GM12864 (cell line): Measurements from ENCODE around the gene CDKN2B.

Experiments used
- DNase-seq: peaks from one replicate; pipeline ENCODE4 v3.0.0-alpha.2; 2011; ENCODE audit warnings: low read depth
- H3K4me3 ChIP-seq: 2 replicates; pipeline ENCODE4 v1.5.1; 2011; ENCODE audit warnings: mild to moderate bottlenecking, low read depth, low read length, control low read depth
- TF ChIP-seq, protein P1 (sequence below): IDR thresholded peaks from 2 replicates; pipeline ENCODE4 v1.5.1; 2011; ENCODE audit warnings: low read depth, mild to moderate bottlenecking, moderate library complexity, low read length, control low read depth, inconsistent platforms; ENCODE audit errors: missing control alignments

Gene CDKN2B

DNA sequence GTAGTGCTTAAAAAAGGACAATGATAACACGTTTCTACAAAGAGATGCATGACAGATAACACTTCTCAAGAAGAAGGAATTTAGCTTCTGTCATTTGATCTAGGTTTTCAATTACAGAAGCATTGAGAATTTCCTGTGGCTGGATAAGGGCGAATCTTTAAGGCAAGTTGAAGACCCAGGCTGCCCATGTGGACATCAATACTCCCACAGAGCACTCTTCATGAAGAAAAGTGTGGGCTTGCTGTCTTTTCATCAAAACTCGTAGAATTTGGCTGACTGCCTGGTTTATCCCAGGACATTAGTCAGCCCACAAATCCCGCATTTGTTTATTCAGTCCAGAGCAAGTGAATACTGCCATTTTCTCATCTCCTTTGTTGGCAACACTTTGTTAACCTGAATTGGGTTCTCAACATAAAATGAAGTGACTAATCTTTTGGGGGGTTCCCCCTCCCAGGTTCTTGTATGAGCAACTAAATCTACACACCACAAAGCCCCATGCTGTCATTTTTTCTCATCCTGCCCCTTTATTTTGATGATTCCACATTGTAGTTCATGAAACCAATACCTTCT lies 43.4 kb upstream of the CDKN2B start:
- no peak for DNase-seq
- H3K4me3 ChIP-seq: no peak overlapping the region
- TF ChIP-seq, protein P1, sequence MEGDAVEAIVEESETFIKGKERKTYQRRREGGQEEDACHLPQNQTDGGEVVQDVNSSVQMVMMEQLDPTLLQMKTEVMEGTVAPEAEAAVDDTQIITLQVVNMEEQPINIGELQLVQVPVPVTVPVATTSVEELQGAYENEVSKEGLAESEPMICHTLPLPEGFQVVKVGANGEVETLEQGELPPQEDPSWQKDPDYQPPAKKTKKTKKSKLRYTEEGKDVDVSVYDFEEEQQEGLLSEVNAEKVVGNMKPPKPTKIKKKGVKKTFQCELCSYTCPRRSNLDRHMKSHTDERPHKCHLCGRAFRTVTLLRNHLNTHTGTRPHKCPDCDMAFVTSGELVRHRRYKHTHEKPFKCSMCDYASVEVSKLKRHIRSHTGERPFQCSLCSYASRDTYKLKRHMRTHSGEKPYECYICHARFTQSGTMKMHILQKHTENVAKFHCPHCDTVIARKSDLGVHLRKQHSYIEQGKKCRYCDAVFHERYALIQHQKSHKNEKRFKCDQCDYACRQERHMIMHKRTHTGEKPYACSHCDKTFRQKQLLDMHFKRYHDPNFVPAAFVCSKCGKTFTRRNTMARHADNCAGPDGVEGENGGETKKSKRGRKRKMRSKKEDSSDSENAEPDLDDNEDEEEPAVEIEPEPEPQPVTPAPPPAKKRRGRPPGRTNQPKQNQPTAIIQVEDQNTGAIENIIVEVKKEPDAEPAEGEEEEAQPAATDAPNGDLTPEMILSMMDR: no peak

DNA sequence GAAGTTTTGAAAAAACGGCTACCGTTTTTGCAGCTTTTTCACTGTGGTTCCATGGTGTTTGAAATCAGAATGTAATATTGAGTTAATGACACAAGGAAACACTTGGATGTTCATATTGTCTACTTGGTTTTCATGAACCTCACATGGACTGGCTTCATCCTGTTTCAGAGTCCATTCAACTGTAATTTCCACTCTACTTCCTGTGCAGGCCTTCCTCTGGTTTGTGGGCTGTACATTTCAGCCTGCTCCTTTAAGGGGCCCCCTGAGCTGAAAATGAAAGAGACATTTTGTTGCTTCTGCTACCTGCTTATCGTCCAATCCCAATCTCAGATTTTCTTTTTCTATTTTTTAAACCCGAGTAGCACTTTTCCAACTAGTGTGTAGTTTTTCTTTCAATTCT lies 41.8 kb upstream of the CDKN2B start:
- no peak overlapping the region for H3K4me3 ChIP-seq
- no peak for DNase-seq
- TF ChIP-seq, protein P1: no peak

DNA sequence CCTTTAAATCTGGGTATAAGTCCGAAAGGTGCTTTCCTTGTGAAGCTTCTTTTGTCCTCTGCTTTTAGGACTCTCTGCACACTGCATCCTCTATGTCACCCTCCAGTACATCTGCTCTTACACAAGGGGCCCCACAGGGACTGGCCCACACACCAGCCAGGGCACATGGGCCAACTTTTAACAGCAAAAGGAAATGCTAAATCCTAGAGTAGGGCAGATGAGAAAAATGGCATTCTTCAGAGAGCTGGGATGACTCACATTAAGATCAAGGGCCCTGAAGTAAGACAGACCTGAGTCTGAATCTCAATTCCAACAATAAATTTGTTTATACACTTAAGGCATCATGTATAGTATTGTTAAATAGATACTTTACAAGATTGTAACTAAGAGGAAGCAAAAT lies 40.3 kb upstream of the CDKN2B start:
- DNase-seq: no peak
- TF ChIP-seq, protein P1: no peak
- no peak overlapping the region for H3K4me3 ChIP-seq

DNA sequence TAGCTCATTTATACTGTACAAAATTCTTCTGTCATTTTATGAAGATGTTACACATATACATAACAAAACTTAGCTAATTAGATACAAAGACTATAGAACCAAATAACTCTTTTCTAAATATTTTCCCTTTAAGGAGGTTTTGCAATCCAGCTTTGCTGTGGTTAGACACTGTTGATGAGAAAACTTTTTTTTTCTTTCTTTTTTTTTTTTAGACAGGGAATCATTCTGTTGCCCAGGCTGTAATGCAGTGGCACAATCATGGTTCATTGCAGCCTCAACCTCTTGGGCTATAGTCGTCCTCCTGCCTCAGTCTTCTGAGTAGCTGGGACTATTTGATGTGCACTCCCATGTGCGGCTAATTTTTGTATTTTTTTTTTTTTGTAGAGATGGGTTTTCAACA lies 38.5 kb upstream of the CDKN2B start:
- H3K4me3 ChIP-seq: no peak overlapping the region
- DNase-seq: no peak
- TF ChIP-seq, protein P1: no peak

DNA sequence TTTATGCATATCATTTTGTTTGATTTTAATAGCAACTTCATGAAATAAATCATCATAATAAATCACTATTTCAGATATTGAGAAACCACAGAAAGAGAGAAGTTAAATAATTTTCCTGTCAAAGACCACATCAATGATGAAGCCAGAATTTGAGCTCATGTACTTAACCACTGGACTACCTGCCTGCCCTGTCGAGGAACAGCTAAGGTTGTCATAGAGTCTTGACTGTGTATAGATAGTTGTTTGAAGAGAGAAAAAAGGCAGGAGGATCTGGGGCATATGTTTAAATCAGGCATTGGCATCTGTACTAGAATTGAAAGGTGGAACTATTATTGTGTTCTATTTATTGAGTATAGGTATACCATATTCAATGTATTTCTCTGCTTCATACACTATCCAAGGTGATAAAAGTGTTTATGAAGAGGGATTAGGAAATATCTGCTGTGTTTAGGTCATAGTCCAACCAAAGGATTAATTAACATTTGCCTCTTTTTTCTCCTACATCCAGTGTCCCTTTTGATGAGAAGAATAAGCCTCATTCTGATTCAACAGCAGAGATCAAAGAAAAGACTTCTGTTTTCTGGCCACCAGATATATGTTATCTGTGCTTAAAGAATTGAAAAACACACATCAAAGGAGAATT lies 37.3 kb upstream of the CDKN2B start:
- no peak for DNase-seq
- TF ChIP-seq, protein P1: no peak

DNA sequence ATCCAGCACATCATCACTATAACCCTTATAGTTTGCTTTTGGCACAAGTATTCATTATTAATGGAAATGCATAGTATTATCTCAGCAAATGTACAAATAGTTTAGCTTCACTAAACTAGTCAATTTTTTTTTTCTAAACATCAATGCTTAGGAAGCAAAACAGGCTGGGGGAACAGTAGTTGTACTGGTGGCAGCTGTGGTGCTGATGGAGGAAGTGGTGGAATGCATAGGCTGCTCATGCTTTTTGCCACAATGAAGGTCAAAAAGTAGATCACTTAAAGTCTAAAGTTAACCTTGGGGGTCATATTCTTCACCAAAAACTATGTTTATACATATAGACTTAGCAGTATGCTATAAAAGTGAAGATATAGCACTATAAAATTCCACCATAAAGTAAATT lies 36.3 kb upstream of the CDKN2B start:
- no peak for DNase-seq
- H3K4me3 ChIP-seq: no peak overlapping the region
- TF ChIP-seq, protein P1: no peak

More for the DNA sequence above, 37.3 kb upstream of the CDKN2B start:
- H3K4me3 ChIP-seq: no peak overlapping the region

DNA sequence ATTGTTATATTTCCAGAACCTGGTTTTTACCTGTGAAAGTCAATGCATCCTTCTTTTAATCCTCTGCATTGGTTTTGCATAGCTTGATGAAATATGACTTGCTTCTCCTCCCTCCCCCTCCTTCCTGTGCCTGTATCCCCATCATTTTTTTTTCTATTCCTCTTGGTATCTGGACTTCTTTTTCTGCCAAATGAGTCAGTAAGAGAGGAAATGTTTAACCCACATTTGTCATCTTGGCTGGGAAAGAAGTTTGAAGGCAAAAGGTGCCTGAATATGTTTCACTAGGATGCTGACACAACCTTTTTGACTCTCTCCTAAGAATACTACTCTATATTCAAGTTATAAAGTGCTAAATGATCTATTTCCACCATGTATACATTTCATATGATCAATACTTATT lies 35.5 kb upstream of the CDKN2B start:
- no peak overlapping the region for H3K4me3 ChIP-seq
- TF ChIP-seq, protein P1: no peak
- no peak for DNase-seq
